GM12875 (cell line): ENCODE measurements around the gene CLDN20.
A peak's percentile ranks its signal among the peaks of the same experiment; 100 is the strongest.
"Not testable (repeated sequence)": the region's sequence is repeated elsewhere in the genome, so short reads cannot be mapped to it uniquely, and the experiment has no call there.

Source experiments
- H3K4me3 ChIP-seq: one replicate; pipeline ENCODE4 v1.5.1; 2011; ENCODE audit warnings: low read depth, low read length, control low read depth
- CTCF ChIP-seq: IDR thresholded peaks from 2 replicates; pipeline ENCODE4 v1.5.1; 2011; ENCODE audit warnings: low read depth, mild to moderate bottlenecking, control low read depth, inconsistent platforms, low read length, moderate library complexity, borderline replicate concordance; ENCODE audit not compliant: insufficient read depth

The CLDN20 gene

GRCh38 chr6:155268088-155268867 is 4.5 kb downstream of the CLDN20 start:
- TF ChIP-seq CTCF: peak; percentile 47; the same call in 1 of the 2 replicates
- not testable (repeated sequence) for H3K4me3 ChIP-seq

GRCh38 chr6:155269765-155270164 is 6.0 kb downstream of the CLDN20 start:
- no peak overlapping the region for H3K4me3 ChIP-seq
- TF ChIP-seq CTCF: no peak

GRCh38 chr6:155270561-155271091 is 6.8 kb downstream of the CLDN20 start:
- no peak overlapping the region for H3K4me3 ChIP-seq
- TF ChIP-seq CTCF: no peak

- H3K4me3 ChIP-seq: no peak overlapping the region
- no peak for TF ChIP-seq CTCF
These were observed 7.3 kb downstream of the CLDN20 start for GRCh38 chr6:155271145-155271544.

- no peak for TF ChIP-seq CTCF
- no peak overlapping the region for H3K4me3 ChIP-seq
These were observed 8.8 kb downstream of the CLDN20 start for GRCh38 chr6:155272353-155273232.

- TF ChIP-seq CTCF: no peak
- H3K4me3 ChIP-seq: no peak overlapping the region
These were observed 9.6 kb downstream of the CLDN20 start for GRCh38 chr6:155273431-155273830.
